Thymus (tissue), 11 donors: ENCODE results near the gene PPL. TPM values are rescaled to one million over a fixed set of nuclear protein-coding genes. Genes with fewer than 3 reads are reported as not detected.

Experiments
- DNase-seq, 9 donors: peaks; one replicate each; pipeline ENCODE4 v3.0.0-alpha.2; 2013; ENCODE audit warnings: low spot score in 9 of 9, low read depth in 6 of 9, missing footprints in 1 of 9
- H3K27ac ChIP-seq, 2 donors: one replicate each; pipeline ENCODE4 v1.5.1; 2013; ENCODE audit warnings: control low read depth in 1 of 2, low read depth in 1 of 2, low read length in 1 of 2, mild to moderate bottlenecking in 1 of 2, moderate library complexity in 1 of 2
- H3K27me3 ChIP-seq, 2 donors: one replicate each; pipeline ENCODE4 v1.5.1; 2013; ENCODE audit warnings: low read length in 1 of 2; ENCODE audit not compliant: control insufficient read depth in 2 of 2, insufficient read depth in 1 of 2
- H3K36me3 ChIP-seq, 2 donors: one replicate each; pipeline ENCODE4 v1.5.1; 2013; ENCODE audit warnings: low read length in 1 of 2, mild to moderate bottlenecking in 1 of 2, moderate library complexity in 1 of 2; ENCODE audit not compliant: control insufficient read depth in 2 of 2, insufficient read depth in 2 of 2
- H3K4me1 ChIP-seq, 2 donors: one replicate each; pipeline ENCODE4 v1.5.1; 2013; ENCODE audit warnings: low read length in 2 of 2; ENCODE audit not compliant: control insufficient read depth in 2 of 2, insufficient read depth in 2 of 2
- H3K4me3 ChIP-seq, 2 donors: one replicate each; pipeline ENCODE4 v1.5.1; 2013; ENCODE audit warnings: low read length in 2 of 2, control low read depth in 1 of 2, mild to moderate bottlenecking in 1 of 2
- H3K9me3 ChIP-seq, 2 donors: one replicate each; pipeline ENCODE4 v1.5.1; 2013; ENCODE audit warnings: low read length in 1 of 2, mild to moderate bottlenecking in 1 of 2; ENCODE audit not compliant: control insufficient read depth in 2 of 2, insufficient read depth in 1 of 2
- WGBS: extraction: QIAGEN DNeasy Blood & Tissue Kit; methylation state at CpG from one replicate; pipeline ENCODE4 v1.1.7; 2013; 5-methylcytosine and 5-hydroxymethylcytosine counted together
- polyA plus RNA-seq: library from polyadenylated mRNA; stranded (reverse); fragments of 200-250 nt; gene quantifications from one replicate; pipeline ENCODE4 v1.2.3, GENCODE V29; 2013
- total RNA-seq: library from RNA; stranded (reverse); fragments of 120-200 nt; gene quantifications from one replicate; pipeline ENCODE4 v1.2.4, GENCODE V29; 2013
- donor health status: healthy.

The PPL gene
- total and polyA plus RNA-seq, 2 donors = 3.7 to 14.3 TPM

DNA sequence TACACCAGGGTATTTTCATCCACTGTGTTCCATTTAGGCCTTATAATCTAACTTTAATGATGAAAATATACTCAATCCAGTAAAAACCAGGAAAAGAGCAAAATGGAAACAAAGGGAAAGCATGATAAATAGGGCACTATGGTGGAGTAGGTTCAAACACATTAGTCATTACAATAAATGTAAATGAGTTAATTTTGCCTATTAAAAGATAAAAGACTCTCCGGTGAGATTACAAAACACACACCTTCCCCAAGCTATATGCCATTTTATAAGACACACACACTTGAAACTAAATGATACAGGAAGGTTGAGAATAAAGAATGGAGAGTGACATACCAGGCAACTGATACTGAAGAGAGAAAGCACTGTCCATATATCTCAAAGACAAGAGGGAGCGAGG, 10.0 kb downstream of the PPL start:
- H3K9me3 ChIP-seq = peaks cover 0 to 3% of the 10 kb centered on the region in 2 donors
- DNase-seq = no peak
- peaks cover 0 to 14% of the 10 kb centered on the region in 2 donors for H3K27me3 ChIP-seq
- no peak overlapping the region for H3K4me3 ChIP-seq
- WGBS = 95% methylated on average over 2 of the region's 2 CpGs
- H3K36me3 ChIP-seq = no peaks in the 10 kb centered on the region
- H3K27ac ChIP-seq = no peak overlapping the region
- no peaks in the 10 kb centered on the region for H3K4me1 ChIP-seq

DNA sequence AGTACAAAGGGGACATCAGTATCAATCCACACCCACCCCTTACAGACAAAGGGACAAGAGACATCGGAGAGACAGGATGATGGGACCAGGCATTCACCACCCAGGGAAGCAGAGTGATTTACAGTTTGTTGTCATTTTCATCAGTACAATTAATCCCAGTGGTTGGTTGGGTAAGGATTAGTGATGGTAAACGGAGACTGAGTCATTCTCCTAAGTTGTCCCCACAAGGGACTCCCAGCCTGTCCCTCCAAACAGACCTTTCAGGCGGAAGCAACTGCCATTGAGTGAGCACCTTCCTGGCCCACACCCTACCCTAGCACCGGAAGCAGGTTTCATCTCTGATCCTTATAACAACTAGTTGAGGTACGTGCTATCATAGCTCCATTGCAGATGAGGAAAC, 11.2 kb downstream of the PPL start:
- 95% methylated on average over 5 of the region's 5 CpGs for WGBS
- Histone ChIP-seq H3K27ac (no peak overlapping the region), H3K27me3 (peaks cover 0 to 10% of the 10 kb centered on the region in 2 donors), H3K4me3 (no peak overlapping the region), H3K4me1 (no peaks in the 10 kb centered on the region), H3K9me3 (peaks cover 0 to 3% of the 10 kb centered on the region in 2 donors), H3K36me3 (no peaks in the 10 kb centered on the region)
- DNase-seq = no peak

DNA sequence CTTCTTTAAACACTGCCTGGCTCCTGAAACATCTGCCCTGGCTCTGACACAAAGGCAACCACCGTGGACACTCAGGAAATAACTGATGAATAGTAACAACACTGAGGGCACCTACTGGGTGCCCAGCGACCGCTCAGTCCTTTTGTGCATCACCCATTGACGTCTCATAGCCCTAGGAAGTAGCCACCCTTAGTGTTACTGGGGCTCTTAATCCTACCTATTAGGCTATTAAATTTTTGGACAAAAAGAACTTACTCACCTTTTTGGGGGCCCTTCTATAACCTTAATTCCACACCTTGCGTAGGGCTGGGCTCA, 11.7 kb downstream of the PPL start:
- H3K4me3 ChIP-seq = no peak overlapping the region
- peaks cover 0 to 7% of the 10 kb centered on the region in 2 donors for H3K27me3 ChIP-seq
- peak overlapping the region in 1 of 2 donors; percentile 15 for H3K27ac ChIP-seq
- no peak for DNase-seq
- 90% methylated on average over 5 of the region's 5 CpGs for WGBS
- H3K4me1 ChIP-seq = no peaks in the 10 kb centered on the region
- H3K36me3 ChIP-seq = no peaks in the 10 kb centered on the region
- H3K9me3 ChIP-seq = peaks cover 0 to 3% of the 10 kb centered on the region in 2 donors

DNA sequence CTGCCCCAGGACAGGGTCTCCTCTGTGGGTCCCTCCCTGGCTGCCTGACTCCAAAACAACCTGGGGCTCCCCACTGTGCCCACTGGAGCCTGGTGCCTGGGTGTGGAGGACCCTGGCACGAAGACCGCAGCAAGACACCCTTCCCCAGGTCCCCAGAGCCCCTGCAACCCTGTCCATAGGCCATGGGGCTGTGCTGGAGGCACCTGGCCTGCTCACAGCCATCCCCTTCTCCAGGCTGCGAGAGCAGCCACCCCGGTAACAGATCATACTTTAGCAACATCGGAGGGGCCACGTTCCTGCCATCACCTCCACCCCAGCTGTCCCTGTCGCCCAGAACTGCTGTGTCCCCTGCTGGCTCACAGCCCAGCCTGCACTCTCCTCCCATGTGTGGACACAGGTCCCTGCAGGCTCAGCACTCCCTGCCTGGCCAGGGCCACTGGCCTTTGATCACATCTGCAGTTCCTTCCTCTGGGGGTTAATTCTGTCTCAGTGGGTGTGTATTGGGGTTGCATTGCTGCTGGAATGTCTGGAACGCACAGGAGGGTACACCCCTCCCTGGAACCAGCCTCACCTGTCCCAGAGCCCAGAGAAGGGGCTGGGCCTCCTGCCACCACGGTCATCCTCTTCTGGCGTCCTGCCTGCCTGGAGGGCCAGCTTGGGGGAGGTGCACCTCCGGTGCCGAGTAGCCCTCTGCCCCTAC, 12.2 kb downstream of the PPL start:
- peaks cover 0 to 3% of the 10 kb centered on the region in 2 donors for H3K9me3 ChIP-seq
- no peaks in the 10 kb centered on the region for H3K4me1 ChIP-seq
- peak overlapping the region in 1 of 2 donors; percentile 69 for H3K27ac ChIP-seq
- no peaks in the 10 kb centered on the region for H3K36me3 ChIP-seq
- DNase-seq = no peak
- 80% methylated on average over 12 of the region's 12 CpGs for WGBS
- peaks cover 0 to 7% of the 10 kb centered on the region in 2 donors for H3K27me3 ChIP-seq
- no peak overlapping the region for H3K4me3 ChIP-seq

DNA sequence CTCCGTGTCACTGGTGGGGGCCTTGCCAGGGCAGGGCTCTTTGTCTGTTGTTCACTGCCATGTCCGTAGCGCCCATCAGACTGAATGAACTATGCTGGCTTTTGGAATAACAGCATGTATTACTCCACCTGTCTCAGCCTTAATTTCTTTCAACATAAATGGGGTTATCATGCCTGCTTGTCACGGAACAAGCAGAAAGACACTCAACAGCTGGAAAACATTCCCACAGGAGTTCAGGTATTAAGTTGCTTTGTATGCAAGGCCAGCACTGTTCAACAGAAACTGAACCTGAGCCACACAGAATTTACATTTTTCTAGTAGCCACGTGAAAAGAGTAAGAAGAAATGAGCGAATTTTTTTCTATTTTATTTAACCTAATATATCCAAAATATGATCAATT, 13.1 kb downstream of the PPL start:
- H3K36me3 ChIP-seq = no peaks in the 10 kb centered on the region
- DNase-seq = no peak
- peaks cover 0 to 3% of the 10 kb centered on the region in 2 donors for H3K9me3 ChIP-seq
- no peaks in the 10 kb centered on the region for H3K4me1 ChIP-seq
- H3K4me3 ChIP-seq = no peak overlapping the region
- WGBS = 90% methylated on average over 6 of the region's 6 CpGs
- no peak overlapping the region for H3K27ac ChIP-seq
- H3K27me3 ChIP-seq = peaks cover 0 to 8% of the 10 kb centered on the region in 2 donors

DNA sequence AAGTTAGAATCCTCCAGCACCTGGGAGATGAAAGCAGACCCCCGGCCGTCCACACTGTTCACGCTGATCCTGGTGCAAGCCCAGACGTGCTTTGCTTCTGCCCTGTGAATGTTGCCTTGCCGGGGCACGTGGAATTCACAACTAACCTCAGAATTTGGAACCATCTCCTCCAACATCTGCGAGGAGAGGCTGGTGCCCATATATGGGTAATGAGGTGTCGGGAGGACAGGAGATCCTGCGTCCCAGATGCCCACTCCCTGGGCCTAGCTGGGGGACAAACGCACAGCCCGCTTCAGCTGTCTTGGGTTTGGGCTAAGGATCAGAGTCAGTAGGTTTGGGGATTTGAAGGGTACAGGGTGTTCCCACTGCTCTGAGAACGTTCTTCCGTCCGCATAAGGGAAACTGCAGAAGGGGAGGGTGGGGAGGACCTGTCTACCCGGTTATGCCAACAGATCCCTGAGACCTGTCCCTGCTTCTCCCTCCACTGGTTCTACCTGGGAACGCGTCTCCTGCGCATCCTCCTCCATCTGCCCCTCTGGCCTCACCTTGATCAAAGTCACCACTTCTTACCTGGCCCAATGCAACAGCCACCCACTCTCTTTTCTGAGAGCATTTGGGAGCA, 14.1 kb downstream of the PPL start:
- Histone ChIP-seq H3K27me3 (peaks cover 0 to 12% of the 10 kb centered on the region in 2 donors), H3K4me1 (no peaks in the 10 kb centered on the region), H3K36me3 (no peaks in the 10 kb centered on the region), H3K27ac (peak overlapping the region in 1 of 2 donors; percentile 58), H3K4me3 (no peak overlapping the region), H3K9me3 (peaks cover 0 to 3% of the 10 kb centered on the region in 2 donors)
- no peak for DNase-seq
- 85% methylated on average over 18 of the region's 18 CpGs for WGBS

DNA sequence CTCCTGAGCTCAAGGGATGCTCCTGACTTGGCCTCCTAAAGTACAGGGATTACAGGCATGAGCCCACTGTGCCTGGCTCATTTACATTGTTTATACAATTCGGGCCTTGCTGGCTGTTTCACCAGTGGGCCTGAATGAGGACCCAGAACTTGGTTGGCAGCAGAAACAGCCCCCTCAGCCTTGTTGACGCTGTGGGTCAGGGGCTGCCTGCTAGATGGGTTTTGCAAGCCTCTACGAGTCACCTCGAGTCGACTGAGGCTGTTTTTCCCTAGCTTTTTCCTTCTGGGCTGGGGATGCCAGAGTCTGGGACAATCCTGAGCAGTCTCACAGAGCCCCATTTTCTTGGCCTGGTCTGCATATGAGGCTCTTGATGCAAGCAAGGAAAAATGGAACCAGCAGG, 16.1 kb downstream of the PPL start:
- 93% methylated on average over 5 of the region's 5 CpGs for WGBS
- DNase-seq = no peak
- Histone ChIP-seq H3K4me1 (no peaks in the 10 kb centered on the region), H3K36me3 (no peaks in the 10 kb centered on the region), H3K9me3 (no peaks in the 10 kb centered on the region), H3K27me3 (peaks cover 0 to 12% of the 10 kb centered on the region in 2 donors), H3K4me3 (no peak overlapping the region), H3K27ac (no peak overlapping the region)

DNA sequence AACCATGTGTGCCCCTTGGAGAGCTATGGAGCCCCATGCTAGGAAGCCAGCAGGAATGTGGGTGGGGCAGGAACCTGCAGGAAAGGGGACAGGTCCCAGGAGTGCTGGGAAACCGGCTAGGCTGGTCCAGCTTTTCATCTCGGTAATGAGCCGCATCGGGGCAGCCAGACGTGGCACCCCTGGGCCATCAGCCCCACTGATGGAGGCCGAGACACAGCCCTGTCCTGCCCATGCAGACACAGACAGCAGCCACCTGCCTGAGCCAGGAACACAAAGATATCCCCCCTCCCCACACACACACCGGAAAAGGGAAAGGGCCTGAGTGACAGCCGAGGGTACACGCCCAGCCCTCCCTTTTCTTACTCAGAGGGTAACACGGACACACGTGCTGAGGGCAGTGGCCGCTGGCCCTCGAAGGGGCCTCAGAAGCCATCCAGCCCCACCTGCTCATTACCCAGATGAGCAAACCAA, 18.1 kb downstream of the PPL start:
- DNase-seq = no peak

DNA sequence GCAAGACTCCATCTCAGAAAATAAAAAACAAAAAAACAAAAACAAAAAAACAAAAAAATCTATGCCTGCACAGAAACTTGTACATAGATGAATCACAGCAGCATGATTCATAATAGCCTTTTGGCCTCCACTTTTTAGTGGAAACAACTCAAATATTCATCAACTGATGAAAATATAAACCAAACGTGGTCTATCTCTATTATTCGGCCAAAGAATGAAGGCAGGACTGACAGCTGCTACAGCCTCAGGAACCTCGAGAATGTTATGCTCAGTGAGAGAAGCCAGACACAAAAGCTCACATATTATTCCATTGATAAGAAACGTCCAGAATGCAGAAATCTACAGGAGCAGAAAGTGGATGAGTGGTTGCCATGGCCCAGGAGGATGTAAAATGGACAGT, 19.8 kb downstream of the PPL start:
- H3K36me3 ChIP-seq = no peaks in the 10 kb centered on the region
- no peak overlapping the region for H3K27ac ChIP-seq
- 76% methylated on average over 4 of the region's 4 CpGs for WGBS

More for the DNA sequence above, 18.1 kb downstream of the PPL start:
- peaks cover 0 to 6% of the 10 kb centered on the region in 2 donors for H3K4me1 ChIP-seq
- H3K27ac ChIP-seq = peak overlapping the region in 1 of 2 donors; percentile 59
- H3K36me3 ChIP-seq = no peaks in the 10 kb centered on the region
- no peaks in the 10 kb centered on the region for H3K9me3 ChIP-seq
- no peak overlapping the region for H3K4me3 ChIP-seq
- H3K27me3 ChIP-seq = peaks cover 0 to 7% of the 10 kb centered on the region in 2 donors
- whole genome bisulfite sequencing = 84% methylated on average over 13 of the region's 13 CpGs

More for the DNA sequence above, 19.8 kb downstream of the PPL start:
- no peak for DNase-seq
- Histone ChIP-seq H3K27me3 (peaks cover 0 to 7% of the 10 kb centered on the region in 2 donors), H3K4me3 (no peak overlapping the region), H3K4me1 (peaks cover 0 to 6% of the 10 kb centered on the region in 2 donors), H3K9me3 (no peaks in the 10 kb centered on the region)
